Naive thymus-derived CD4-positive, alpha-beta T cell (primary cell): ENCODE measurements around the gene METTL27. TPM values are rescaled to one million over a fixed set of nuclear protein-coding genes. Genes with fewer than 3 reads are reported as not detected.
A peak's percentile ranks its signal among the peaks of the same experiment; 100 is the strongest.

Experiments
- ATAC-seq: fragments of 150-1000 bp; cut with Tn5 transposase; 2 replicates; pipeline ENCODE4 v1.10.0; 2021; ENCODE audit warnings: mild to moderate bottlenecking, moderate library complexity
- CTCF ChIA-PET: fragments of 350-600 bp; sonication (Branson Sonifier 250); formaldehyde crosslinking; loops from one replicate; lab custom pipeline; 2021; ENCODE audit warnings: antibody characterized with exemption; lab: Charles Lee
- POLR2A ChIA-PET: fragments of 350-600 bp; sonication (Branson Sonifier 250); formaldehyde crosslinking; loops from one replicate; lab custom pipeline; 2021; ENCODE audit warnings: antibody characterized with exemption, inconsistent platforms; lab: Charles Lee
- DNase-seq, 9 donors: peaks; one replicate each; pipeline versions ENCODE4 v3.0.0 to v3.0.0-alpha.2; 2020 to 2022; ENCODE audit warnings: mixed read lengths in 1 of 9
- H3K27ac ChIP-seq: one replicate; pipeline ENCODE4 v1.7.0; 2013; ENCODE audit warnings: mild to moderate bottlenecking, low read depth, low read length, moderate library complexity
- H3K27me3 ChIP-seq, 2 donors: one replicate each; pipeline ENCODE4 v1.7.0; 2013; ENCODE audit warnings: low read length in 2 of 2, mild to moderate bottlenecking in 2 of 2, moderate library complexity in 2 of 2; ENCODE audit not compliant: control insufficient read depth in 2 of 2, insufficient read depth in 2 of 2
- H3K36me3 ChIP-seq, 3 experiments: 1 replicate in 2 of 3; 2 replicates in 1 of 3; pipeline ENCODE4 v1.7.0; 2013; ENCODE audit warnings: low read length in 3 of 3, mild to moderate bottlenecking in 3 of 3, moderate library complexity in 1 of 3; ENCODE audit not compliant: insufficient read depth in 3 of 3, control insufficient read depth in 2 of 3
- H3K4me1 ChIP-seq, 2 donors: one replicate each; pipeline ENCODE4 v1.7.0; 2013; ENCODE audit warnings: low read length in 2 of 2, mild to moderate bottlenecking in 2 of 2, moderate library complexity in 1 of 2; ENCODE audit not compliant: control insufficient read depth in 2 of 2, insufficient read depth in 2 of 2
- H3K4me3 ChIP-seq: 2 replicates; pipeline ENCODE4 v1.7.0; 2013; ENCODE audit warnings: mild to moderate bottlenecking, low read length
- H3K9me3 ChIP-seq, 3 experiments: 1 replicate in 2 of 3; 2 replicates in 1 of 3; pipeline ENCODE4 v1.7.0; 2013; ENCODE audit warnings: low read length in 3 of 3; ENCODE audit not compliant: control insufficient read depth in 2 of 3
- H3K27ac Mint-ChIP-seq, 9 donors: one replicate each; pipeline ENCODE4 v1.8.0; 2020 to 2022; ENCODE audit warnings: mixed read lengths in 9 of 9, mild to moderate bottlenecking in 8 of 9, moderate library complexity in 5 of 9, inconsistent platforms in 2 of 9
- H3K27me3 Mint-ChIP-seq, 5 donors: one replicate each; pipeline ENCODE4 v1.8.0; 2021 to 2022; ENCODE audit warnings: mixed read lengths in 5 of 5, mild to moderate bottlenecking in 1 of 5
- H3K36me3 Mint-ChIP-seq, 5 donors: one replicate each; pipeline ENCODE4 v1.8.0; 2020 to 2022; ENCODE audit warnings: mixed read lengths in 5 of 5, mild to moderate bottlenecking in 3 of 5, inconsistent platforms in 1 of 5
- H3K4me1 Mint-ChIP-seq, 7 donors: one replicate each; pipeline ENCODE4 v1.8.0; 2020 to 2022; ENCODE audit warnings: mixed read lengths in 7 of 7, mild to moderate bottlenecking in 3 of 7, inconsistent platforms in 1 of 7
- H3K4me3 Mint-ChIP-seq, 10 donors: one replicate each; pipeline ENCODE4 v1.8.0; 2020 to 2022; ENCODE audit warnings: mild to moderate bottlenecking in 10 of 10, mixed read lengths in 10 of 10, moderate library complexity in 6 of 10, inconsistent platforms in 2 of 10
- H3K9me3 Mint-ChIP-seq, 11 donors: one replicate each; pipeline ENCODE4 v1.8.0; 2020 to 2022; ENCODE audit warnings: mixed read lengths in 11 of 11, mild to moderate bottlenecking in 4 of 11, inconsistent platforms in 1 of 11, moderate library complexity in 1 of 11
- intact Hi-C, 2 donors: fragments of 100-400 bp; cut with micrococcal nuclease; formaldehyde crosslinking; loops; one replicate each; pipeline ENCODE4 v1.15.1; 2023
- polyA plus RNA-seq, 2 donors: library from polyadenylated mRNA; unstranded; fragments of 300-500 nt; fragmentation: Illumina TruSeq; gene quantifications; one replicate each; pipeline ENCODE4 v1.2.3, GENCODE V29; 2021
- total RNA-seq, 6 experiments: library from RNA in 5 of 6; stranded (reverse) in 5 of 6; gene quantifications; 1 replicate in 5 of 6; 2 replicates in 1 of 6; pipeline ENCODE4 v1.2.3 and lab custom pipeline; 2021 to 2026

The METTL27 gene
- total and polyA plus RNA-seq, 7 experiments from 2014 or later, result 1.5 to 7.4 (median 2.9) TPM

- Mint-ChIP-seq H3K4me3 (no peak overlapping the region), H3K9me3 (no peaks in the 10 kb centered on the region), H3K27ac (no peak overlapping the region), H3K36me3 (no peaks in the 10 kb centered on the region), H3K27me3 (peaks cover 0 to 4% (median 0%) of the 10 kb centered on the region in 5 donors), H3K4me1 (peaks cover 0 to 2% (median 0%) of the 10 kb centered on the region in 7 donors)
- no peak for DNase-seq
- Histone ChIP-seq H3K4me3 (no peak overlapping the region), H3K4me1 (no peaks in the 10 kb centered on the region), H3K36me3 (no peaks in the 10 kb centered on the region), H3K9me3 (no peaks in the 10 kb centered on the region), H3K27me3 (no peaks in the 10 kb centered on the region), H3K27ac (no peak overlapping the region)
- ATAC-seq, result no peak
- ChIA-PET CTCF (interaction anchor here (0.6 kb wide), 1 partner anchor 200 kb away, joined by 3 read pairs; no protein-coding TSS in a partner anchor), POLR2A (no interaction called here)
- intact Hi-C loops, result no loop called here
Measured at GRCh38 chr7:73869011-73869798, 26.9 kb upstream of the METTL27 start.

- no peaks in the 10 kb centered on the region for H3K36me3 Mint-ChIP-seq
- ChIA-PET POLR2A (no interaction called here), CTCF (no interaction called here)
- no peaks in the 10 kb centered on the region for H3K27me3 ChIP-seq
- H3K4me3 Mint-ChIP-seq, result no peak overlapping the region
- ATAC-seq, result no peak
- H3K27me3 Mint-ChIP-seq, result no peaks in the 10 kb centered on the region
- no peak for DNase-seq
- no peaks in the 10 kb centered on the region for H3K9me3 ChIP-seq
- H3K9me3 Mint-ChIP-seq, result no peaks in the 10 kb centered on the region
- intact Hi-C loops, result no loop called here
- H3K4me1 Mint-ChIP-seq, result no peaks in the 10 kb centered on the region
- H3K27ac ChIP-seq, result no peak overlapping the region
- no peaks in the 10 kb centered on the region for H3K4me1 ChIP-seq
- H3K27ac Mint-ChIP-seq, result no peak overlapping the region
- H3K36me3 ChIP-seq, result no peaks in the 10 kb centered on the region
- no peak overlapping the region for H3K4me3 ChIP-seq
Measured at GRCh38 chr7:73866446-73866767, 24.1 kb upstream of the METTL27 start.

GRCh38 chr7:73865738-73866445, 23.6 kb upstream of the METTL27 start:
- H3K27ac Mint-ChIP-seq, result no peak overlapping the region
- CTCF ChIA-PET, result no interaction called here
- POLR2A ChIA-PET, result no interaction called here
- no peaks in the 10 kb centered on the region for H3K27me3 Mint-ChIP-seq
- H3K9me3 ChIP-seq, result no peaks in the 10 kb centered on the region
- no peaks in the 10 kb centered on the region for H3K4me1 Mint-ChIP-seq
- no peaks in the 10 kb centered on the region for H3K4me1 ChIP-seq
- no peak overlapping the region for H3K4me3 ChIP-seq
- no peaks in the 10 kb centered on the region for H3K36me3 ChIP-seq
- H3K9me3 Mint-ChIP-seq, result no peaks in the 10 kb centered on the region
- ATAC-seq (peak; percentile 40), DNase-seq (no peak)
- H3K4me3 Mint-ChIP-seq, result no peak overlapping the region
- no peaks in the 10 kb centered on the region for H3K36me3 Mint-ChIP-seq
- H3K27me3 ChIP-seq, result no peaks in the 10 kb centered on the region
- intact Hi-C loops, result no loop called here
- no peak overlapping the region for H3K27ac ChIP-seq

- CTCF ChIA-PET, result no interaction called here
Measured at GRCh38 chr7:73864981-73865711, 22.8 kb upstream of the METTL27 start.

GRCh38 chr7:73861305-73861704, 19.0 kb upstream of the METTL27 start:
- no peak overlapping the region for H3K27ac Mint-ChIP-seq
- ChIA-PET CTCF (no interaction called here), POLR2A (no interaction called here)
- intact Hi-C loops, result no loop called here
- H3K27ac ChIP-seq, result no peak overlapping the region
- no peak overlapping the region for H3K4me3 ChIP-seq
- H3K36me3 ChIP-seq, result no peaks in the 10 kb centered on the region
- ATAC-seq (no peak), DNase-seq (no peak)
- peaks cover 0 to 4% (median 0%) of the 10 kb centered on the region in 11 donors for H3K9me3 Mint-ChIP-seq
- H3K4me1 Mint-ChIP-seq, result peaks cover 0 to 2% (median 0%) of the 10 kb centered on the region in 7 donors
- no peaks in the 10 kb centered on the region for H3K9me3 ChIP-seq
- peaks cover 0 to 17% (median 10%) of the 10 kb centered on the region in 5 donors for H3K27me3 Mint-ChIP-seq
- no peaks in the 10 kb centered on the region for H3K36me3 Mint-ChIP-seq
- no peaks in the 10 kb centered on the region for H3K27me3 ChIP-seq
- H3K4me1 ChIP-seq, result no peaks in the 10 kb centered on the region
- H3K4me3 Mint-ChIP-seq, result no peak overlapping the region

More at GRCh38 chr7:73864981-73865711, 22.8 kb upstream of the METTL27 start:
- Mint-ChIP-seq H3K4me3 (no peak overlapping the region), H3K4me1 (no peaks in the 10 kb centered on the region), H3K9me3 (no peaks in the 10 kb centered on the region), H3K36me3 (no peaks in the 10 kb centered on the region), H3K27ac (no peak overlapping the region), H3K27me3 (peaks cover 0 to 5% (median 0%) of the 10 kb centered on the region in 5 donors)
- ATAC-seq (no peak), DNase-seq (no peak)
- H3K36me3 ChIP-seq, result no peaks in the 10 kb centered on the region
- intact Hi-C loops, result no loop called here
- H3K27ac ChIP-seq, result no peak overlapping the region
- no peak overlapping the region for H3K4me3 ChIP-seq
- H3K27me3 ChIP-seq, result no peaks in the 10 kb centered on the region
- POLR2A ChIA-PET, result no interaction called here
- H3K4me1 ChIP-seq, result no peaks in the 10 kb centered on the region
- no peaks in the 10 kb centered on the region for H3K9me3 ChIP-seq

GRCh38 chr7:73860859-73861258, 18.5 kb upstream of the METTL27 start, which contains the start of gene TMEM270:
Gene TMEM270, plus strand, starts transcription at chr7:73861159. Its CDS starts 36 bp downstream, at chr7:73861195.
- Histone ChIP-seq H3K27ac (no peak within 1 kb of the TSS), H3K27me3 (no peaks in the 10 kb centered on the region), H3K4me3 (no peak within 1 kb of the TSS), H3K36me3 (no peaks in the 10 kb centered on the region), H3K9me3 (no peaks in the 10 kb centered on the region), H3K4me1 (no peaks in the 10 kb centered on the region)
- ATAC-seq (no peak), DNase-seq (no peak)
- ChIA-PET CTCF (no interaction called here), POLR2A (no interaction called here)
- Mint-ChIP-seq H3K9me3 (peaks cover 0 to 4% (median 0%) of the 10 kb centered on the region in 11 donors), H3K27me3 (peaks cover 0 to 19% (median 10%) of the 10 kb centered on the region in 5 donors), H3K27ac (no peak within 1 kb of the TSS), H3K36me3 (no peaks in the 10 kb centered on the region), H3K4me1 (peaks cover 0 to 2% (median 0%) of the 10 kb centered on the region in 7 donors), H3K4me3 (no peak within 1 kb of the TSS)
- intact Hi-C loops, result no loop called here
